ENCODE data around the gene INSIG2.
"Not testable (repeated sequence)": the region's sequence is repeated elsewhere in the genome, so short reads cannot be mapped to it uniquely, and the experiment has no call there.

Gene INSIG2

GRCh38 chr2:118061135-118061955 lies 26.9 kb upstream of the INSIG2 start:
- no peak for DNase-seq

- DNase-seq, result no peak
Observed at GRCh38 chr2:118062048-118062447, 26.2 kb upstream of the INSIG2 start.

GRCh38 chr2:118062669-118063068 lies 25.6 kb upstream of the INSIG2 start:
- DNase-seq, result no peak

- DNase-seq, result no peak
Observed at GRCh38 chr2:118065015-118065706, 23.1 kb upstream of the INSIG2 start.

GRCh38 chr2:118065921-118066511 lies 22.3 kb upstream of the INSIG2 start:
- no peak for DNase-seq

GRCh38 chr2:118077636-118078247 lies 10.5 kb upstream of the INSIG2 start:
- no peak for DNase-seq

GRCh38 chr2:118078734-118079133 lies 9.5 kb upstream of the INSIG2 start:
- DNase-seq, result no peak

- DNase-seq, result no peak
Observed at GRCh38 chr2:118084491-118085089, 3.7 kb upstream of the INSIG2 start.

GRCh38 chr2:118085173-118086023 lies 2.9 kb upstream of the INSIG2 start:
- no peak for DNase-seq

GRCh38 chr2:118086024-118086633 lies 2.1 kb upstream of the INSIG2 start:
- DNase-seq, result no peak

- peak; percentile 12 for DNase-seq
Observed at GRCh38 chr2:118089139-118089800, 999 bp downstream of the INSIG2 start.

GRCh38 chr2:118090387-118091139 lies 2.3 kb downstream of the INSIG2 start:
- DNase-seq, result no peak

- DNase-seq, result no peak
Observed at GRCh38 chr2:118091140-118091478, 2.8 kb downstream of the INSIG2 start.

- no peak for DNase-seq
Observed at GRCh38 chr2:118091631-118092030, 3.4 kb downstream of the INSIG2 start.

- not testable (repeated sequence) for DNase-seq
Observed at GRCh38 chr2:118094102-118094501, 5.8 kb downstream of the INSIG2 start.

- peak; percentile 17 for DNase-seq
Observed at GRCh38 chr2:118094503-118094902, 6.2 kb downstream of the INSIG2 start.

GRCh38 chr2:118095610-118096009 lies 7.3 kb downstream of the INSIG2 start:
- no peak for DNase-seq

GRCh38 chr2:118097657-118098056 lies 9.4 kb downstream of the INSIG2 start:
- DNase-seq, result no peak

- DNase-seq, result no peak
Observed at GRCh38 chr2:118098307-118099030, 10.2 kb downstream of the INSIG2 start.
